NOMO-1 treated with dmso at 0.1 percent for 144 hours (cell line): Measurements from ENCODE around the gene PDE6A.

ENCODE experiments used
- DNase-seq: peaks from one replicate; lab custom pipeline; 2025; ENCODE audit not compliant: unreplicated experiment; lab: John Stamatoyannopoulos, UW

PDE6A gene

GRCh38 chr5:149930749-149931574, 13.6 kb downstream of the PDE6A start:
- DNase-seq, result no peak

DNA sequence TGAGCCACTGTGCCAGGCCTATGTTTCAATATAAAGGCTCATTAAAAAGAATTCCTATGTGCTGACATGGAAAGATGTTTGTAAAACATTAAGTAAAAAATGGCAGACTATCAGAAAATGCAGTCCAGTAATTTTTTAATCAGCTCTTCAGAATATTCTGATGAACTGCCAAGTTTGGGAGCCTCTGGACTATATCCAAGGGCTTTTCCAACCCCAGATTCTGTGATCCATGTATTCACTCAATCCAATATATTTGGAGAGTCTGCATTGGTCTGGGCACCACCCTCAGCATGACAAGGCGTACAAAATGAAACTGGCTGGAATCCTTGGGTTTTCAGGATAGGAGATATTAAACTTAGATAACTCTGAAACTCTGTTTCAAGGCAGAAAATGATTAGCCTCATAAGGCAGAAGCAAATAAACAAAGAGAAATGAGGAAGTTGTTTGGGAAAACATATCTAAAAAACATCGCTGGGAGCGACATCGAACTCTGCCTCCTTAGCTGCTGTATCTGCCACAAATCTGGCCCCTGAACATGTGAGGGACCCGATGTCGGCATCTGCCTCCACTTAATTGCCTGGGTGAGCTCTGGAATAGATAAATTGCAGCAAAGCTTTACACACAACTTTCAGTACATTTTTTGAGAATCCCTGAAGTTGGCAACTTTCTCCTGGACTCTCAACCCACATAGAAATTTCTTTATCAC, 14.4 kb downstream of the PDE6A start:
- DNase-seq, result no peak

GRCh38 chr5:149924486-149924885, 20.1 kb downstream of the PDE6A start:
- no peak for DNase-seq

DNA sequence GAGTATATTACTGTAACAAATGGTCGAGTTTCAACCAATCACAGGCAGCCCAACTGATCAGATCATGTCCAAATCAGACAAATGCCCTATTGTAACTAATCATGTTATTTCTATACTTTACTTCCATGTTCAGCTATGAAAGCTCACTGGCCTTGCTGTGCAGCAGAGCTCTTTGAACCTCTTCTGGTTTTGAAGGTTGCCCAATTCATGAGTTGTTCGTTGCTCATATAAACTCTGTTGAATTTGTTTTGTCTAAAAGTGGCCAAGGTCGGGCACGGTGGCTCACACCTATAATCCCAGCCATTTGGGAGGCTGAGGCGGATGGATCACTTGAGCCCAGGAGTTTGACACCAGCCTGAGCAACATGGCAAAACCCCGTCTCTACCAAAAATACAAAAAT, 21.6 kb downstream of the PDE6A start:
- no peak for DNase-seq

DNA sequence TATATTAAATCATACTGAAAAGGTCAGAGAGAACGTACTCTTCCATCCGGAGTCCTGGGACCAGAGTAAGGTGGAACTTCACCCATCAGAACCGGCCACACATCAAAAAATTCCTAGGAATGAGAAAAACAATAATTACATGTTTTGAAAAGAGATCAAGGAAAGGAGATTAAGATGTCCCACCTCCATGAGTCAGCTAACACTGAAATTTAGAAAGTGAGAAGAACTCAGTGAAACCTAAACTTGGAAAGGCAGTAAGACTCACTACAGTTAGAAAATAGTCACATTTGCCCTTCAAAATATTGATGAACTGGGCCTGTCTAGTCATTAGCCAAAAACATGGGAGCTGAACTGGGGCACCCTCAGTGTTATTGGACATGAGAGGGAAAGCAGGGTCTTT, 23.0 kb downstream of the PDE6A start:
- DNase-seq, result no peak

- no peak for DNase-seq
Observed at GRCh38 chr5:149917073-149917676, 27.4 kb downstream of the PDE6A start.

- DNase-seq, result no peak
Observed at GRCh38 chr5:149916334-149917072, 28.1 kb downstream of the PDE6A start.

DNA sequence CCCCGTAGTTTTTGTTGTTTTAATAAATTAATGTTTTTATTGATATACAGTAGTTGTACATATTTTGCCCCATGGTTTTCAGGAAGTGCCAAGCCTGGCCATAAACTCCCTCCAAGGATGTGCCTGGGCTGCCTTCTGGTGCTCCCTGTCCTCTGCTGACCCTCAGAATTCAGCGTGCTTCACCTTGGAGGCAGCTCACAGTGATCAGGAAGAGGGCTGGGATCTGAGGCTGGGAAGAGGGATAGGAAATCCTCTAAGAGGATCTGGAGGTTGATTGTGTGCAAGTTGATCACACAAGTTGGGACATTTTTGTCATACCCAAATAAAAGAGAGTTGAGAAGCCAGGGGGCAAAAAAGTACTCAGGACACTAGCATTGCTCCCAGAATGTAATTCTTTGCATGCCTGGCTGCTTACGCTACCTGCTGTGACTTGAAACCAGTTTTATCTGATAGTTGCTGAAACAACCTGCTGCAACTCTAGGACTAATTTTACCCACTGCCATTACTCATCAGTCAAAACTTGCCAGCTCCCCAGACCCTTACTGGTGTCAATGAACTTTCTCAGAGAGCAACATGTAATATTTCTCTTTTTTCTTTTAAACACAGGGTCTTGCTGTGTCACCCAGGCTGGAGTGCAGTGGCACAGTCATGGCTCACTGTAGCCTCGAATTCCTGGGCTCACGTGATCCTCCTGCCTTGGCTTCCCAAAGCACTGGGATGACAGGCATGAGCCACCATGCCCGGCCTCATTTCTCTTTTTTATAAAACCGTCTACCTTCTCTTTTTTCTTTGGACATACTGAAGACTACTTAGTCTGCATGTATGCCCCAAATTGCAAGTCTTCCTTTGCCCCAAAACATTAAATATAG, 29.0 kb downstream of the PDE6A start:
- no peak for DNase-seq

- DNase-seq, result no peak
Observed at GRCh38 chr5:149913436-149914419, 30.9 kb downstream of the PDE6A start.

GRCh38 chr5:149912226-149912871, 32.2 kb downstream of the PDE6A start:
- no peak for DNase-seq

DNA sequence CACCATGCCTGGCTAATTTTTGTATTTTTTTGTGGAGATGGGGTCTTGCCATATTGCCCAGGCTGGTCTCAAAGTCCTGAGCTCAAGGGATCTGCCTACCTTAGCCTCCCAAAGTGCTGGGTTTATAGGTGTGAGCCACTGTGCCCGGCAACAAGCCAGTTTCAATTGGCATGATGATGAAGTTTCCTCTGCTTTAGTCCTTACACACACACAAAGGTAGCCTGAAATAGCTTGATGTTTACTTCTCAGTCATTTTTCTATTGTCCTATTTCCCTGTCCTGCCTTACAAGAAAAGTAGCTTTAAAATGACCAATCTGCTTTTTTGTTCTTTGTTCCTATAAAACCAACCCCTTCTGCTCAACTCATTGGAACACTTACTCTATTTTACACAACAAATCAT, 33.6 kb downstream of the PDE6A start:
- no peak for DNase-seq

DNA sequence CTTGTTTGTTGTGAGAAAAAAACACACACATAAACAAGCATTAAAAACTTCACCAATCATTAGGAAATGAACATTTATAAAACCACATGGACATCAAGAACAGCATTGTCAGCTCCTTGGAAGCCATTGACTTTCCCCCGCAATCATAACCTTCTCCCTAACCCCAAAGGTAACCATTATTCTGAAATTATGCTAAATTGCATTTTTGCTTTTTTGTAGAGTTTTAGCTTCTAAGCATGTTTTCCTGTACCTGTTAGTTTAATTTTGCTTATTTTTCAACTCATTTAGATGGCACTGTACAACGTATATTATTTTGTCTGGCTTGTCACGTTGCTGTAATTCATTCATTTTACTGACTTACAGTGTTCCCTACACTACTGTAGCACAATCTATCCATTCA, 36.8 kb downstream of the PDE6A start:
- no peak for DNase-seq

DNA sequence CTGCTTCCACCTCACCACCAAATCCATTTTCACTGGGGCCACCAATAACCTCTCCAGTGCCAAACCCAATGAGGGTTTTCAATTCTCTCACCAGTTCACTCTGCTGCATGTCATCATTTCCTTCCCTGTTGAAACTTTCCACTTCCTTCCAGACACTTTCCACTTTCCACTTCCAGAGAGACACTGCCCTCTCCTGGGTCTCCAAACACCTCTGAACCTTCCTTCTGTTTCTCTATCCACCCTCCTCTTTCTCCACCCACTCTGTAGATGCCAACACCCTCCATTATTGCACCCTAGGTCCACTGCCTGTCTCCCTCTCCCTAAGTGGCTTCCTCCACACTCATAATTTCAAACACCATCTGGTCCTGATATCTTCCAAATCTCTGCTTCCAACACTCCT, 39.6 kb downstream of the PDE6A start:
- peak; percentile 16 for DNase-seq

- DNase-seq, result no peak
Observed at GRCh38 chr5:149904293-149904886, 40.2 kb downstream of the PDE6A start.

DNA sequence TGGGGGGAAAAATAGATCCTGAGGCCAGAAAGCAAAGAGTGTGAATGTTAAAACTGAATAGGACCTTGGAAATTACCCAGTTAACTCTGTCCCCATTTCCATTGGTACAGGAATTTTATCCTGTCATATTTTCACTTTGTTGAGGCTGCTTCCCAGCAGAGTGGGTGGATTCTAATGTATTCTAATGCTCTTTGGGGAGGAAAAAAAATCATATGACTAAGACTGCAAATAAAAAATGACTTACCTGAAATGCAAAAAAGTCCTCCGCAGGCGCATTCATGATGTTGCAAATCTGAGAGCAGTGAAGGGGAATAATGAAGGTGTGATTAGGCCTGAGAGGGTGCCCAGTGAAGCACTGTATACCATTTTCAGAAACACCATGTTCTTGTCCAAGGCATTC, 41.2 kb downstream of the PDE6A start:
- no peak for DNase-seq

DNA sequence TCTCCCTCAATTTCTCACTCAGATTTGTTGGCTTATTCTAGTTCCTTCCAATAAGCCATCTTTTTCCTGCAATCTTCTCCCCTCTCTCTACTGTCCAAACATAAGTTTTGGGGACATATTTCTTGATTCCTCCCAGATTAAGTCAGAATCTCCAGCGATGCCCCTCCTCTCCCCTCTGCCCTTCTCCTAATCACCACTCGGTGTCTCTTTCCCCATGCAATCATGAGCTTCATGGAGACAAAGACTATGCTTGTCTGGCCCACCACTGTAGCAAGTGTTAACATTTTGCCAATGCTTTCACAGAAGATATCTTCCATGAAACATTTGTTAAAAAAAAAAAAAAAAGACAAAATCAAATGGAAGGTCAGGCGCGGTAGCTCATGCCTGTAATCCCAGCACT, 42.4 kb downstream of the PDE6A start:
- DNase-seq, result no peak

- DNase-seq, result no peak
Observed at GRCh38 chr5:149901511-149901910, 43.1 kb downstream of the PDE6A start.

DNA sequence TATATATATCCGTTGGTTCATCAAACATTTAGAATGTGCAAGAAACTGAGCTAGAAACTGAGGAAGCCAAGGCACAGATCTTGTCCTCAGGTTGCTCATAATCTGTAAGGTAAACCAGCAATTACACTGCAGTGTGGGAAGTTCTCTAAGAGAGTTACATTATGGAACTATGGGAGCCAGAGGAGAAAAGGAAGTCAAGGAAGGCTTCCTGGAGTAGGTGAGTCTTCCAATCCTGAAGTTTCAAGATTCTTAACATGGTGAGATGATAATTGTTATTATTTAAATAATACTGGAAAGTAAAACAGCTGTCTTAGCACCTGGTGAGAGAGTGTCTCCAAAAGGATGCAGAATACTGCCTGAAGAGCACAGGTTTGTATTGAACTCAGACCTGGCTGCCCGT, 44.2 kb downstream of the PDE6A start:
- DNase-seq, result no peak
